GM21717 (cell line): ENCODE results near the gene MLF2.

Experiments
- ATAC-seq: cut with Tn5 transposase; IDR thresholded peaks from one replicate; pipeline ENCODE4 v1.9.1; 2021; ENCODE audit warnings: mild to moderate bottlenecking, moderate library complexity; ENCODE audit not compliant: unreplicated experiment

The MLF2 gene

DNA sequence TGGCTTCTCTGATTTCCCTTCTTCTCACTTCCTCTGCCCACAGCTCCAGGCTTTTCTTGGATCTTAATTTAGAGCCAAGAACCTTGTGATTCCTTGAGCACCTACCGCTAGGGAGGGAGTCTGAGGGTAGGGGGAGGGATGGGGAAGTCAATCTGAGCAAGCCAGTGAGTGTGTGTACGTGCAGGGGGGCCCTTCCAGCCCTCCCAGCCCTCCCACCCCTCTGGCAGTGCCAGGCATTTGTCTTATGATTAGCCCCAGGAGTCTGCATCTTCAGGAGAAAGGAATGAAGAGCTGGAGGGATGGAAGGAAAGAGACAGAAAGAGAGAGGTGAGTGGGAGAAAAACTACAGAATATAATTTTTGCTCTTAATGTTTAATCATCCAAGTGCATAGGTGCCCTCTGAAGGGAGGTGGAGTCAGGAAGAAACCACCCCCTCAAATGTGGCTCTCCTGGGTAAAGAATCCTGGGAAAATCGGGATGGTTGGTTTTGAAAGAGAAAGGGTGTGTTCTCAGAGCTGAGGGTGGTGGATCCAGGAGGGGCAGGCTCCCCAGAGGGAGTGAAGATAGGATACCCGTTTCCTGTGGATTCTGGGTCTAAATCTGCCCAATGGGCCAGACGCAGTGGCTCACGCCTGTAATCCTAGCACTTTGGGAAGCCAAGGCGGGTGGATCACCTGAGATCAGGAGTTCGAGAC lies 54.4 kb downstream of the MLF2 start:
- no peak for ATAC-seq
